HepG2 (cell line): ENCODE data around the gene MFSD11. TPM values are rescaled to one million over a fixed set of nuclear protein-coding genes. Genes with fewer than 3 reads are reported as not detected.
A peak's percentile ranks its signal among the peaks of the same experiment; 100 is the strongest.

Experiments
- ARNT2 ChIP-seq: sonication (generic); formaldehyde crosslinking; IDR thresholded peaks from 2 replicates; pipeline ENCODE4 v1.8.0; 2022; ENCODE audit warnings: mild to moderate bottlenecking, low read depth, missing genetic modification reagents, moderate library complexity
- BCLAF1 ChIP-seq: fragments of 450-650 bp; IDR thresholded peaks from 2 replicates; pipeline ENCODE4 v1.6.1; 2017; ENCODE audit warnings: mild to moderate bottlenecking
- BRCA1 ChIP-seq: sonication (generic); formaldehyde crosslinking; IDR thresholded peaks from 2 replicates; pipeline ENCODE4 v1.4.0; 2020; ENCODE audit warnings: missing genetic modification reagents
- CBX1 ChIP-seq: IDR thresholded peaks from one replicate; pipeline ENCODE4 v1.6.1; 2016; ENCODE audit warnings: antibody characterized with exemption, low read depth
- GTF3A ChIP-seq: sonication (generic); formaldehyde crosslinking; conservative IDR thresholded peaks from 2 replicates; pipeline ENCODE4 v1.4.0; 2020; ENCODE audit warnings: mild to moderate bottlenecking, missing genetic modification reagents
- HDAC1 ChIP-seq: sonication (generic); formaldehyde crosslinking; IDR thresholded peaks from 2 replicates; pipeline ENCODE4 v1.5.1; 2020; ENCODE audit warnings: mild to moderate bottlenecking, missing genetic modification reagents
- ISL2 ChIP-seq: sonication (generic); formaldehyde crosslinking; IDR thresholded peaks from 2 replicates; pipeline ENCODE4 v1.5.0; 2020; ENCODE audit warnings: missing genetic modification reagents
- MYPOP ChIP-seq: sonication (generic); formaldehyde crosslinking; IDR thresholded peaks from 2 replicates; pipeline ENCODE4 v1.8.1; 2023; ENCODE audit warnings: mild to moderate bottlenecking, moderate library complexity, missing genetic modification reagents
- NCOR1 ChIP-seq: fragments of 200-600 bp; sonication (generic); IDR thresholded peaks from 2 replicates; pipeline ENCODE4 v1.7.0; 2017; ENCODE audit warnings: antibody characterized with exemption, low read length, borderline replicate concordance
- PCBP2 ChIP-seq: fragments of 200-400 bp; formaldehyde crosslinking; optimal IDR thresholded peaks from 2 replicates; pipeline ENCODE3; 2018; ENCODE audit warnings: low read length, low read depth; ENCODE audit not compliant: poor library complexity, severe bottlenecking
- RCOR2 ChIP-seq: IDR thresholded peaks from 2 replicates; pipeline ENCODE4 v1.6.1; 2016; ENCODE audit warnings: missing biosample characterization, missing genetic modification reagents
- SSRP1 ChIP-seq: IDR thresholded peaks from 2 replicates; pipeline ENCODE4 v1.6.1; 2016; ENCODE audit warnings: control low read depth
- TFDP1 ChIP-seq: IDR thresholded peaks from 2 replicates; pipeline ENCODE4 v1.6.1; 2016; ENCODE audit warnings: missing compliant biosample characterization, missing genetic modification reagents, borderline replicate concordance
- TFE3 ChIP-seq: IDR thresholded peaks from 2 replicates; pipeline ENCODE4 v1.6.1; 2016
- YEATS2 ChIP-seq: sonication (generic); formaldehyde crosslinking; IDR thresholded peaks from 2 replicates; pipeline ENCODE4 v1.4.0; 2020; ENCODE audit warnings: missing genetic modification reagents, borderline replicate concordance
- ZFP37 ChIP-seq: sonication (generic); formaldehyde crosslinking; IDR thresholded peaks from 2 replicates; pipeline ENCODE4 v1.4.0; 2020; ENCODE audit warnings: missing genetic modification reagents, borderline replicate concordance
- ZNF234 ChIP-seq: sonication (generic); formaldehyde crosslinking; conservative IDR thresholded peaks from 2 replicates; pipeline ENCODE4 v1.5.1; 2020; ENCODE audit warnings: mild to moderate bottlenecking, missing genetic modification reagents
- ZNF251 ChIP-seq: sonication (generic); formaldehyde crosslinking; IDR thresholded peaks from 2 replicates; pipeline ENCODE4 v1.9.0; 2021; ENCODE audit warnings: mild to moderate bottlenecking, missing genetic modification reagents
- ZNF552 ChIP-seq: sonication (generic); formaldehyde crosslinking; IDR thresholded peaks from 2 replicates; pipeline ENCODE4 v1.9.0; 2022; ENCODE audit warnings: missing genetic modification reagents, mild to moderate bottlenecking, borderline replicate concordance
- ZNF704 ChIP-seq: sonication (generic); formaldehyde crosslinking; IDR thresholded peaks from 2 replicates; pipeline ENCODE4 v1.8.1; 2023; ENCODE audit warnings: mild to moderate bottlenecking, inconsistent platforms, moderate library complexity, missing genetic modification reagents, borderline replicate concordance
- ZNF773 ChIP-seq: sonication (generic); formaldehyde crosslinking; IDR thresholded peaks from 2 replicates; pipeline ENCODE4 v1.4.0; 2020; ENCODE audit warnings: missing genetic modification reagents, borderline replicate concordance
- ZNF780A ChIP-seq: sonication (generic); formaldehyde crosslinking; IDR thresholded peaks from 2 replicates; pipeline ENCODE4 v1.8.0; 2022; ENCODE audit warnings: mild to moderate bottlenecking, missing genetic modification reagents, moderate library complexity
- ZNF850 ChIP-seq: sonication (generic); formaldehyde crosslinking; conservative IDR thresholded peaks from 2 replicates; pipeline ENCODE4 v1.9.0; 2021; ENCODE audit warnings: mild to moderate bottlenecking, missing genetic modification reagents
- polyA plus RNA-seq, 8 experiments: library from polyadenylated mRNA; depleted of rRNA in 3 of 8; stranded (reverse) in 7 of 8; unstranded in 1 of 8; fragments of >200 nt; fragmentation: Illumina TruSeq in 4 of 8; extraction: Trizol in 4 of 8; gene quantifications; 2 replicates each; pipeline versions ENCODE4 v1.2.1 to v1.2.3, GENCODE V29; 2011 to 2016; ENCODE audit warnings: low read depth in 4 of 8, missing spikeins in 1 of 8, mixed read lengths in 1 of 8; ENCODE audit not compliant: insufficient read depth in 1 of 8
- total RNA-seq, 5 experiments: library from RNA; depleted of rRNA; stranded (reverse); fragments of >200 nt; fragmentation: Illumina TruSeq; extraction: Trizol; gene quantifications; 2 replicates each; pipeline ENCODE4 v1.2.3, GENCODE V29; 2016; ENCODE audit warnings: low read depth in 1 of 5

MFSD11 gene
- total and polyA plus RNA-seq, 2 of the 13 experiments (the other 11 are each of a cell fraction or from before 2014, with no cell fraction given): 26.1 to 36.3 TPM

- TF ChIP-seq TFE3 (CRISPR knock-in tag) (peak; percentile 43; the same call in 1 of the 2 replicates), ARNT2 (CRISPR knock-in tag) (peak; percentile 94), CBX1 (no peak), ZFP37 (CRISPR knock-in tag) (peak; percentile 84), MYPOP (CRISPR knock-in tag) (peak; percentile 28; the same call in 1 of the 2 replicates), YEATS2 (CRISPR knock-in tag) (peak; percentile 91), ISL2 (peak; percentile 87), ZNF704 (CRISPR knock-in tag) (peak; percentile 91; the same call in 1 of the 2 replicates), ZNF850 (0 out of 2 replicates have a peak, but pooled peaks have one; percentile 58), BCLAF1 (no peak), NCOR1 (no peak), HDAC1 (CRISPR knock-in tag) (peak; percentile 74; the same call in 1 of the 2 replicates), ZNF780A (peak; percentile 81), ZNF251 (CRISPR knock-in tag) (no peak), ZNF773 (CRISPR knock-in tag) (peak; percentile 94; the same call in 1 of the 2 replicates), SSRP1 (no peak), GTF3A (CRISPR knock-in tag) (0 out of 2 replicates have a peak, but pooled peaks have one; percentile 87), BRCA1 (CRISPR knock-in tag) (peak; percentile 98), ZNF552 (CRISPR knock-in tag) (peak; percentile 97), ZNF234 (no peak), PCBP2 (no peak), TFDP1 (CRISPR knock-in tag) (peak; percentile 98), RCOR2 (no peak)
These were observed 740 bp upstream of the MFSD11 start, which contains the start of gene SRSF2 (continued) for GRCh38 chr17:76737082-76737675.
